IPS-18a (cell line): ENCODE data around the gene COL26A1.
"Not testable (repeated sequence)": the region's sequence is repeated elsewhere in the genome, so short reads cannot be mapped to it uniquely, and the experiment has no call there.

ENCODE experiments used
- H3K27ac ChIP-seq: one replicate; pipeline ENCODE4 v1.5.1; 2013; ENCODE audit warnings: low read length
- H3K27me3 ChIP-seq: one replicate; pipeline ENCODE4 v1.6.1; 2013; ENCODE audit warnings: mild to moderate bottlenecking, low read length; ENCODE audit not compliant: control insufficient read depth, insufficient read depth
- H3K36me3 ChIP-seq: one replicate; pipeline ENCODE4 v1.6.1; 2013; ENCODE audit warnings: low read depth, low read length; ENCODE audit not compliant: control insufficient read depth
- H3K4me1 ChIP-seq: one replicate; pipeline ENCODE4 v1.6.1; 2013; ENCODE audit warnings: low read depth, low read length; ENCODE audit not compliant: control insufficient read depth
- H3K4me3 ChIP-seq: one replicate; pipeline ENCODE4 v1.5.1; 2013; ENCODE audit warnings: low read length
- H3K9ac ChIP-seq: one replicate; pipeline ENCODE4 v1.6.1; 2013; ENCODE audit warnings: mild to moderate bottlenecking, low read length, moderate library complexity
- H3K9me3 ChIP-seq: one replicate; pipeline ENCODE4 v1.6.1; 2013; ENCODE audit warnings: low read depth, low read length; ENCODE audit not compliant: control insufficient read depth

COL26A1 gene

GRCh38 chr7:101466871-101467270 is 104.2 kb downstream of the COL26A1 start:
- Histone ChIP-seq H3K4me1 (peaks cover 5% of the 10 kb centered on the region), H3K9ac (no peak overlapping the region), H3K36me3 (no peaks in the 10 kb centered on the region), H3K27me3 (no peaks in the 10 kb centered on the region), H3K4me3 (no peak overlapping the region), H3K9me3 (no peaks in the 10 kb centered on the region), H3K27ac (no peak overlapping the region)

GRCh38 chr7:101468546-101469275 is 106.0 kb downstream of the COL26A1 start:
- H3K36me3 ChIP-seq, result no peaks in the 10 kb centered on the region
- no peak overlapping the region for H3K9ac ChIP-seq
- no peak overlapping the region for H3K4me3 ChIP-seq
- no peaks in the 10 kb centered on the region for H3K9me3 ChIP-seq
- no peak overlapping the region for H3K27ac ChIP-seq
- peaks cover 5% of the 10 kb centered on the region for H3K4me1 ChIP-seq
- no peaks in the 10 kb centered on the region for H3K27me3 ChIP-seq

DNA sequence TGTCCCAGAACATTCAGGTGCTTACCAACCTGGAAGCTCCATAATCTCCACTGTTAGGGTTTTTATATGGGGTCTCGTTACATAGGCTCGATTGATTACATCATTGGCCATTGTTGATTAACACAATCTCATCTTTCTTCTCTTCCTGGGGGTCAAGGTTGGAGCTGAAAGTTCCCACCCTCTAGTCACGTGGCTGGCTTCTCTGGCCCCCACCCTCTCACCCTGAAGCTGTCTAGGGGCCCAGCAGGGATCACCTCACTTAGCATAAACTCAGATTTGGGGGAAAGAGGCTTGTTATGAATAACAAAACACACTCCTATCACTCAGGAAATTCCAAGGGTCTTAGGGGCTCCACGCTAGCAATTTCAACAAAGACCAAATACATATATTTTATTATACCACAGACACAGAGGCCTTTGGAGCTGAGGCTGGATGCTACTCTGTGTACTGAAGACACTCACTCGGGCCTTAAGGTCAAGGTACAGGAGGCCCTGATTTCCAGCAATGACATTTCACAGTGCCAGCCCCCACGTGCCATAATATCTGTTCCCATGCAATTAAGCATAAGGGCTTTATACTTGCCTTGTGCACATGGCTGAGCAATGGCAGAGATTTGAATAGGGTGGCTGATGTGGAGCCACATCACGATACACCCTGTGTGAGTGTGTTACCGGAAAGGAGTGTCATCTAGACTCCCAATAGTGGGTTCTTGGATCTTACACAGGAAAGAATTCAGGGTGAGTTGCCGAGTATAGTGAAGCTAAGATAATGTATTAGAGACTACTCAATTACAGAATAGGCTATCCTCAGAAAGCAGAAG is 108.2 kb downstream of the COL26A1 start:
- Histone ChIP-seq H3K9me3 (no peaks in the 10 kb centered on the region), H3K36me3 (no peaks in the 10 kb centered on the region), H3K27me3 (no peaks in the 10 kb centered on the region), H3K4me1 (peaks cover 5% of the 10 kb centered on the region), H3K27ac (no peak overlapping the region), H3K9ac (no peak overlapping the region), H3K4me3 (no peak overlapping the region)

- Histone ChIP-seq H3K36me3 (no peaks in the 10 kb centered on the region), H3K27me3 (no peaks in the 10 kb centered on the region), H3K9me3 (no peaks in the 10 kb centered on the region), H3K9ac (no peak overlapping the region), H3K27ac (no peak overlapping the region), H3K4me1 (peaks cover 5% of the 10 kb centered on the region), H3K4me3 (no peak overlapping the region)
These were observed 111.5 kb downstream of the COL26A1 start for GRCh38 chr7:101474178-101474577.

DNA sequence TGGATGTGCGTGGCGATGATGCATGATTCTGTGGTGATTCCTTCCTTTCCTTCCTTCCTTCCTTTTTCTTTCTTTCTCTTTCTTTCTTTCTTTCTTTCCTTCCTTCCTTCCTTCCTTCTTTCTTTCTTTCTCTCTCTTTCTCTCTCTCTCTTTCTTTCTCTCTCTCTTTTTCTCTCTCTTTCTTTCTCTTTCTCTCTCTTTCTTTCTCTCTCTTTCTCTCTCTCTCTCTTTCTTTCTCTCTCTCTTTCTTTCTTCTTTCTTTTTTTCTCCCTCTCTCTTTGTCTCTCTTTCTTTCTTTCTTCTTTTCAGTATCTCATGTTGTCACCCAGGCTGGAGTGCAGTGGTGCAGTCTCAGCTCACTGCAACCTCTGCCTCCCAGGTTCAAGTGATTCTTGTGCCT is 113.0 kb downstream of the COL26A1 start:
- not testable (repeated sequence) for H3K4me3 ChIP-seq, H3K27ac ChIP-seq, H3K36me3 ChIP-seq, H3K9ac ChIP-seq, H3K9me3 ChIP-seq, H3K27me3 ChIP-seq, H3K4me1 ChIP-seq

DNA sequence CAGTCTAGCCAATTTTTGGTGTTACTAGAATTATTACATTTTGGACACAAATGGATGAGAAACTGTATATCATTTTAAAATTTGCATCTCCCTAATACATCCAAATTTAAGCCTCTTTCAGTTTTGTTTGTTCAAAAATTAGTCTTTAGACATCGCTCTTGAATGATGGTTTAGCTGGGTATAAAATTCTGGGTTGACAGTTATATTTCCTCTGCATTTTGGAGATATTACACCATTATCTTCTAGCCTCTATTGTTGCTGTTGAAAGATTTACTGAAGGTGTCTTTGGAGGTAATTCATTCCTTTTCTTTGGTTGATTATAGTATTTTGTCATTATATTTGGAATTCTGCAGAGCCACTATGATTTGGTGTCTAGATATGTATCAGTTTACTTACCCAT is 116.5 kb downstream of the COL26A1 start:
- Histone ChIP-seq H3K9ac (no peak overlapping the region), H3K4me3 (no peak overlapping the region), H3K27me3 (no peaks in the 10 kb centered on the region), H3K9me3 (no peaks in the 10 kb centered on the region), H3K4me1 (no peaks in the 10 kb centered on the region), H3K36me3 (no peaks in the 10 kb centered on the region), H3K27ac (no peak overlapping the region)

DNA sequence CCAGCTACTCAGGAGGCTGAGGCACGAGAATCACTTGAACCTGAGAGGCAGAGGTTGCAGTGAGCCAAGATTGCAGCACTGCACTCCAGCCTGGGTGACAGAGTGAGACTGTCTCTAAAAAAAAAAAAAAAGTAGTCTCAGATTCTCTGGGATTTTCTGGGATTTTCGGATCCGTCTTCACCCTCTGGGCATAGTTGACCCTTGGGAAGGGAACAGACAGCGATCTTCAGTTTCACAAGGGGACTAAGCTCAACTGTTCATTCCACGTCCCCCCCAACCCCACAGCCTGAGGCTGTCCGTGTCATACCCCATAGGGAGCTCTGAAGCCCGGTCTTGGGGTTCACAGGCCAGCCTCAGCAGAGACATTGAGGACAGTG is 123.4 kb downstream of the COL26A1 start:
- peaks cover 11% of the 10 kb centered on the region for H3K4me1 ChIP-seq
- H3K9ac ChIP-seq, H3K27me3 ChIP-seq, H3K9me3 ChIP-seq, H3K36me3 ChIP-seq, H3K27ac ChIP-seq, H3K4me3 ChIP-seq: not testable (repeated sequence)

GRCh38 chr7:101486433-101487104 is 123.9 kb downstream of the COL26A1 start:
- no peaks in the 10 kb centered on the region for H3K36me3 ChIP-seq
- H3K4me3 ChIP-seq, result peak overlapping the region; percentile 5
- peaks cover 11% of the 10 kb centered on the region for H3K4me1 ChIP-seq
- H3K9ac ChIP-seq, result peak overlapping the region; percentile 11
- H3K27ac ChIP-seq, result no peak overlapping the region
- H3K9me3 ChIP-seq, result no peaks in the 10 kb centered on the region
- no peaks in the 10 kb centered on the region for H3K27me3 ChIP-seq

- no peak overlapping the region for H3K9ac ChIP-seq
These were observed 124.4 kb downstream of the COL26A1 start for GRCh38 chr7:101487105-101487458.

DNA sequence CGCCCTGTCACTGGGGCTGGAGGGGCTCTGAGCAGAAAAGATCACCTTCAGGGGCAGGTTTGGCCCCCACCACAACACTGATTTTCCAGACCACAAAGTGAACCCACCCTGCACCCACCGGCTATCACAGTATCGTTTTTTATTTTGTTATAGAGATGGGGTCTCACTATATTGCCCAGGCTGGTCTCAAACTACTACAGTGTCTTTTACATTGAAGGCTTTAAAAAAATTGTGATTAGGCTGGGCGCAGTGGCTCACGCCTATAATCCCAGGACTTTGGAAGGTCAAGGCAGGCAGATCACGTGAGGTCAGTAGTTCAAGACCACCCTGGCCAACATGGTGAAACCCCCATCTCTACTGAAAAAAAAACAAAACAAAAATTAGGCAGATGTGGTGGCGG is 125.1 kb downstream of the COL26A1 start:
- Histone ChIP-seq H3K4me1 (peaks cover 11% of the 10 kb centered on the region), H3K27me3 (no peaks in the 10 kb centered on the region), H3K9ac (no peak overlapping the region), H3K36me3 (no peaks in the 10 kb centered on the region), H3K4me3 (no peak overlapping the region), H3K9me3 (no peaks in the 10 kb centered on the region), H3K27ac (no peak overlapping the region)

More at GRCh38 chr7:101487105-101487458, 124.4 kb downstream of the COL26A1 start:
- no peaks in the 10 kb centered on the region for H3K9me3 ChIP-seq
- no peaks in the 10 kb centered on the region for H3K36me3 ChIP-seq
- H3K4me3 ChIP-seq, result no peak overlapping the region
- H3K27ac ChIP-seq, result no peak overlapping the region
- peaks cover 11% of the 10 kb centered on the region for H3K4me1 ChIP-seq
- H3K27me3 ChIP-seq, result no peaks in the 10 kb centered on the region

- Histone ChIP-seq H3K36me3 (no peaks in the 10 kb centered on the region), H3K27ac (no peak overlapping the region), H3K4me1 (peaks cover 11% of the 10 kb centered on the region), H3K9me3 (no peaks in the 10 kb centered on the region), H3K27me3 (no peaks in the 10 kb centered on the region), H3K4me3 (no peak overlapping the region), H3K9ac (no peak overlapping the region)
These were observed 126.3 kb downstream of the COL26A1 start for GRCh38 chr7:101488826-101489572.
